Thyroid gland (tissue), 4 donors: ENCODE measurements around the gene SUPT6H.

Experiments
- CTCF ChIP-seq, 6 experiments: fragments of 200-600 bp in 3 of 6; fragments of 450-650 bp in 3 of 6; sonication (generic) in 3 of 6; IDR thresholded peaks; one replicate each; pipeline ENCODE4 v1.5.1; 2016 to 2019; ENCODE audit warnings: antibody characterized with exemption in 6 of 6, mild to moderate bottlenecking in 2 of 6, inconsistent platforms in 1 of 6, moderate library complexity in 1 of 6
- POLR2A ChIP-seq, 2 donors: fragments of 450-650 bp; IDR thresholded peaks; one replicate each; pipeline ENCODE4 v1.6.1; 2017; ENCODE audit warnings: antibody characterized with exemption in 2 of 2, mild to moderate bottlenecking in 2 of 2, moderate library complexity in 1 of 2

GRCh38 chr17:28723159-28723835 lies 61.3 kb downstream of the SUPT6H start:
- TF ChIP-seq CTCF (IDR thresholded peaks at IDR 0.05): no peak
- no peak for TF ChIP-seq POLR2A (IDR thresholded peaks at IDR 0.05)
